HG03439 (cell line): ENCODE results near the gene CYSTM1.
A peak's percentile ranks its signal among the peaks of the same experiment; 100 is the strongest.

ENCODE experiments used
- ATAC-seq: cut with Tn5 transposase; IDR thresholded peaks from one replicate; pipeline ENCODE4 v1.9.1; 2021; ENCODE audit warnings: mild to moderate bottlenecking, moderate library complexity; ENCODE audit not compliant: unreplicated experiment

The CYSTM1 gene

GRCh38 chr5:140205216-140205615 lies 30.2 kb downstream of the CYSTM1 start:
- no peak for ATAC-seq

GRCh38 chr5:140205952-140206351 lies 31.0 kb downstream of the CYSTM1 start:
- no peak for ATAC-seq

- ATAC-seq, result no peak
Measured at GRCh38 chr5:140207250-140207964, 32.4 kb downstream of the CYSTM1 start.

- no peak for ATAC-seq
Measured at GRCh38 chr5:140208065-140208464, 33.1 kb downstream of the CYSTM1 start.

GRCh38 chr5:140213370-140213983 lies 38.5 kb downstream of the CYSTM1 start:
- peak; percentile 76 for ATAC-seq

GRCh38 chr5:140214831-140215230 lies 39.8 kb downstream of the CYSTM1 start:
- ATAC-seq, result no peak

- ATAC-seq, result no peak
Measured at GRCh38 chr5:140215276-140215675, 40.3 kb downstream of the CYSTM1 start.

- ATAC-seq, result no peak
Measured at GRCh38 chr5:140216478-140217074, 41.6 kb downstream of the CYSTM1 start.

GRCh38 chr5:140217299-140218026 lies 42.5 kb downstream of the CYSTM1 start:
- ATAC-seq, result no peak

GRCh38 chr5:140219068-140219991 lies 44.3 kb downstream of the CYSTM1 start:
- no peak for ATAC-seq

GRCh38 chr5:140220032-140220697 lies 45.2 kb downstream of the CYSTM1 start:
- ATAC-seq, result no peak

- no peak for ATAC-seq
Measured at GRCh38 chr5:140220698-140221064, 45.7 kb downstream of the CYSTM1 start.

GRCh38 chr5:140221697-140222223 lies 46.8 kb downstream of the CYSTM1 start:
- ATAC-seq, result no peak

- no peak for ATAC-seq
Measured at GRCh38 chr5:140222416-140222815, 47.4 kb downstream of the CYSTM1 start.

GRCh38 chr5:140223567-140223966 lies 48.6 kb downstream of the CYSTM1 start:
- no peak for ATAC-seq

- ATAC-seq, result no peak
Measured at GRCh38 chr5:140224658-140225057, 49.7 kb downstream of the CYSTM1 start.

- ATAC-seq, result no peak
Measured at GRCh38 chr5:140225396-140225795, 50.4 kb downstream of the CYSTM1 start.

- ATAC-seq, result no peak
Measured at GRCh38 chr5:140227046-140227445, 52.1 kb downstream of the CYSTM1 start.

- ATAC-seq, result no peak
Measured at GRCh38 chr5:140228364-140228837, 53.4 kb downstream of the CYSTM1 start.

- ATAC-seq, result no peak
Measured at GRCh38 chr5:140230373-140230772, 55.4 kb downstream of the CYSTM1 start.
